A673 (cell line): ENCODE data around the gene GRID2.

Experiments
- CTCF ChIP-seq: fragments of 300-800, 200-600 bp; sonication (generic); conservative IDR thresholded peaks from 2 replicates; pipeline ENCODE4 v1.5.1; 2017; ENCODE audit warnings: low read depth, mild to moderate bottlenecking, antibody characterized with exemption, low read length, moderate library complexity, mixed read lengths
- EZH2 ChIP-seq: fragments of 200-600 bp; sonication (generic); IDR thresholded peaks from 2 replicates; pipeline ENCODE4 v1.6.1; 2017; ENCODE audit warnings: borderline replicate concordance, low read depth, mild to moderate bottlenecking, mixed read lengths, antibody characterized with exemption, low read length; ENCODE audit not compliant: poor library complexity, severe bottlenecking

- TF ChIP-seq CTCF (no peak), EZH2 (no peak)
These were observed 939.5 kb downstream of the GRID2 start for GRCh38 chr4:93243262-93243661.
